H1 (cell line): ENCODE results near the gene EXTL1.

ENCODE experiments used
- CHD1 ChIP-seq: IDR thresholded peaks from 2 replicates; pipeline ENCODE4 v1.6.1; 2012; ENCODE audit warnings: low read depth, low read length, improper control_type of control experiment
- EP300 ChIP-seq, 2 experiments: IDR thresholded peaks; 1 replicate in 1 of 2; 2 replicates in 1 of 2; pipeline ENCODE4 v1.6.1; 2011 to 2012; ENCODE audit warnings: low read depth in 2 of 2, low read length in 2 of 2, mild to moderate bottlenecking in 2 of 2, borderline replicate concordance in 1 of 2, inconsistent platforms in 1 of 2, moderate library complexity in 1 of 2
- POLR2A ChIP-seq, 2 experiments: IDR thresholded peaks; 1 replicate in 1 of 2; 2 replicates in 1 of 2; pipeline ENCODE4 v1.6.1; 2011; ENCODE audit warnings: low read depth in 2 of 2, low read length in 2 of 2, mild to moderate bottlenecking in 2 of 2; ENCODE audit errors: control extremely low read depth in 1 of 2
- POLR2AphosphoS5 ChIP-seq: IDR thresholded peaks from 2 replicates; pipeline ENCODE4 v1.6.1; 2011; ENCODE audit warnings: low read depth, low read length
- RFX5 ChIP-seq: IDR thresholded peaks from 2 replicates; pipeline ENCODE4 v1.6.1; 2011; ENCODE audit warnings: low read depth, low read length, improper control_type of control experiment, borderline replicate concordance
- SP2 ChIP-seq: IDR thresholded peaks from 2 replicates; pipeline ENCODE4 v1.6.1; 2012; ENCODE audit warnings: mild to moderate bottlenecking, low read length, inconsistent platforms
- TF ChIP-seq, protein P1 (sequence below), 3 experiments: IDR thresholded peaks; 1 replicate in 2 of 3; 2 replicates in 1 of 3; pipeline versions ENCODE4 v1.5.1 to v1.6.1; 2011; ENCODE audit warnings: low read length in 3 of 3, mild to moderate bottlenecking in 3 of 3, inconsistent platforms in 2 of 3, low read depth in 1 of 3, moderate library complexity in 1 of 3; ENCODE audit not compliant: insufficient read depth in 1 of 3; ENCODE audit errors: control extremely low read depth in 1 of 3

DNA sequence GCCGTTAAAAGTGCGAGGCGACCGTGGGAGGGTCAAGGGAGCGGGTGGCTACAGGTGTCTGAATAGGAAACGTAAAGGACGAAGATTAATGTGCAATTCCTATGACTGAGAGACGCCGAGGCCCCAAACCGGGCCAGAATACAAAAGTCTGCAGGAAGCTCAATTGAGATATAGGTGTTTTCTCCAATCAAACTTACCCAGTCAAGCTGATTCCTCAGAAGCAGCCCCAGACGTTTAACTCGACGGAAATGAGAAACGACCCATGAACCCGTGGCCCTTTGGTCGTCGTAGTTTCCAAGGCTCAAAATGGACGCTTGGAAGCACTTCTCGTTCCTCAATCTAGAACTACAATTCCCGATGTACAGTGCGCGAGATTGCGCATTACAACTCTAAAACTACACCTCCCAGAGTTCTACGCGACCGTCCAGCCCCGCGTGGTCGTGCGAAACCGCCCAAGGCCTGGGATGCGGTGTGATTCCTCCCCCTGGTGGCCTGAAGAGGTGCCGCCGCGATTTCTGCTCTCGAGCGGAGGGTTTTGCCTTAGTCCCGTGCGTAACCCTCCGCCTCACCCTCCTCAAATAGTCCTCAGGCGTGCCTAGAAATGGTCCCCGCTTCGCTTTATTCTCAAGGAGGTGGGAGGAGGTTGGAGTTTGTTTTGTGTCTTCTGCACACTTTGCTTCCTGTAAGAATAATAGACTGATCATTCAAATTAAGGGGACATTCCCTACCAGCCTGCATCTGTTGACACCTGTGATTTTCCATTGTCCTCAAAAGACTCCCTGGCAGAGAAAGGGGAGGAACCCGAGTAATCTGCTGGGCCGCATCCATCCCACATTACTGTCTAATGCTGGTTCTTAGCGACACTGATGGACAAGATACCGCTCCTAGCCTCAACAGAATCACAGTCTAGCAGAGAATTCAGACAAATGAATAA, 23.5 kb upstream of the EXTL1 start, which contains the start of gene PAFAH2:
- no peak for TF ChIP-seq SP2
- TF ChIP-seq RFX5: no peak
- TF ChIP-seq EP300 (IDR thresholded peaks at IDR 0.05; ENCODE audit: borderline replicate concordance in 1 of 2, low read depth in 2 of 2, low read length in 2 of 2): peak in 1 of 2 experiments; percentile 92; a peak in 1 of 3 replicates
- TF ChIP-seq POLR2AphosphoS5: no peak; the same call in 1 of the 2 replicates
- TF ChIP-seq POLR2A (IDR thresholded peaks at IDR 0.05; ENCODE audit: control extremely low read depth in 1 of 2, low read depth in 2 of 2, low read length in 2 of 2): no peak; a peak in 1 of 3 replicates
- no peak for TF ChIP-seq CHD1
- TF ChIP-seq, protein P1, sequence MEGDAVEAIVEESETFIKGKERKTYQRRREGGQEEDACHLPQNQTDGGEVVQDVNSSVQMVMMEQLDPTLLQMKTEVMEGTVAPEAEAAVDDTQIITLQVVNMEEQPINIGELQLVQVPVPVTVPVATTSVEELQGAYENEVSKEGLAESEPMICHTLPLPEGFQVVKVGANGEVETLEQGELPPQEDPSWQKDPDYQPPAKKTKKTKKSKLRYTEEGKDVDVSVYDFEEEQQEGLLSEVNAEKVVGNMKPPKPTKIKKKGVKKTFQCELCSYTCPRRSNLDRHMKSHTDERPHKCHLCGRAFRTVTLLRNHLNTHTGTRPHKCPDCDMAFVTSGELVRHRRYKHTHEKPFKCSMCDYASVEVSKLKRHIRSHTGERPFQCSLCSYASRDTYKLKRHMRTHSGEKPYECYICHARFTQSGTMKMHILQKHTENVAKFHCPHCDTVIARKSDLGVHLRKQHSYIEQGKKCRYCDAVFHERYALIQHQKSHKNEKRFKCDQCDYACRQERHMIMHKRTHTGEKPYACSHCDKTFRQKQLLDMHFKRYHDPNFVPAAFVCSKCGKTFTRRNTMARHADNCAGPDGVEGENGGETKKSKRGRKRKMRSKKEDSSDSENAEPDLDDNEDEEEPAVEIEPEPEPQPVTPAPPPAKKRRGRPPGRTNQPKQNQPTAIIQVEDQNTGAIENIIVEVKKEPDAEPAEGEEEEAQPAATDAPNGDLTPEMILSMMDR (IDR thresholded peaks at IDR 0.05; ENCODE audit: control extremely low read depth in 1 of 3, insufficient read depth in 1 of 3, low read depth in 1 of 3, low read length in 3 of 3): peak; percentile 95 to 98 (median 98)
